ENCODE measurements around the gene SLC6A8.

Gene SLC6A8

GRCh38 chrX:153648358-153649177 lies 39.2 kb upstream of the SLC6A8 start:
- TF ChIP-seq CTCF (IDR thresholded peaks at IDR 0.05; ENCODE audit: low read depth, low read length, missing control alignments): no peak
- DNase-seq: no peak
- H3K4me3 ChIP-seq (ENCODE audit: low read depth, low read length): no peak overlapping the region

GRCh38 chrX:153649178-153649914 lies 38.4 kb upstream of the SLC6A8 start:
- TF ChIP-seq CTCF (IDR thresholded peaks at IDR 0.05; ENCODE audit: low read depth, low read length, missing control alignments): peak; percentile 37
- no peak for DNase-seq
- no peaks in the 10 kb centered on the region for H3K36me3 ChIP-seq (replicated peaks)
- no peak overlapping the region for H3K27ac ChIP-seq
- H3K27me3 ChIP-seq (replicated peaks): peaks cover 29% of the 10 kb centered on the region
- H3K4me3 ChIP-seq (ENCODE audit: low read depth, low read length): no peak overlapping the region
- in situ Hi-C loops (cut with HindIII; ENCODE audit: low pct_ligation_motif_present, low sequenced_read_pairs): no loop called here

More at GRCh38 chrX:153648358-153649177, 39.2 kb upstream of the SLC6A8 start:
- Histone ChIP-seq H3K27ac (no peak overlapping the region), H3K27me3 (replicated peaks) (peaks cover 32% of the 10 kb centered on the region), H3K36me3 (replicated peaks) (no peaks in the 10 kb centered on the region)
- in situ Hi-C loops (cut with HindIII; ENCODE audit: low pct_ligation_motif_present, low sequenced_read_pairs): no loop called here

- Histone ChIP-seq H3K4me3 (ENCODE audit: low read depth, low read length) (no peak overlapping the region), H3K27ac (no peak overlapping the region), H3K36me3 (replicated peaks) (no peaks in the 10 kb centered on the region), H3K27me3 (replicated peaks) (peaks cover 21% of the 10 kb centered on the region)
- TF ChIP-seq CTCF (IDR thresholded peaks at IDR 0.05; ENCODE audit: low read depth, low read length, missing control alignments): no peak
- in situ Hi-C loops (cut with HindIII; ENCODE audit: low pct_ligation_motif_present, low sequenced_read_pairs): no loop called here
- DNase-seq: no peak
Measured at GRCh38 chrX:153649915-153650782, 37.6 kb upstream of the SLC6A8 start.

- Histone ChIP-seq H3K27ac (no peak overlapping the region), H3K4me3 (ENCODE audit: low read depth, low read length) (no peak overlapping the region), H3K27me3 (replicated peaks) (peaks cover 14% of the 10 kb centered on the region), H3K36me3 (replicated peaks) (no peaks in the 10 kb centered on the region)
- no peak for TF ChIP-seq CTCF (IDR thresholded peaks at IDR 0.05; ENCODE audit: low read depth, low read length, missing control alignments)
- DNase-seq: no peak
- in situ Hi-C loops (cut with HindIII; ENCODE audit: low pct_ligation_motif_present, low sequenced_read_pairs): no loop called here
Measured at GRCh38 chrX:153650959-153651358, 36.8 kb upstream of the SLC6A8 start.

- DNase-seq: no peak
- no peaks in the 10 kb centered on the region for H3K36me3 ChIP-seq (replicated peaks)
- peaks cover 13% of the 10 kb centered on the region for H3K27me3 ChIP-seq (replicated peaks)
- no peak overlapping the region for H3K27ac ChIP-seq
- peak; percentile 55 for TF ChIP-seq CTCF (IDR thresholded peaks at IDR 0.05; ENCODE audit: low read depth, low read length, missing control alignments)
- in situ Hi-C loops (cut with HindIII; ENCODE audit: low pct_ligation_motif_present, low sequenced_read_pairs): no loop called here
- no peak overlapping the region for H3K4me3 ChIP-seq (ENCODE audit: low read depth, low read length)
Measured at GRCh38 chrX:153651540-153652079, 36.1 kb upstream of the SLC6A8 start.
